GM21367 (cell line): Measurements from ENCODE around the gene ANTKMT.
"Not testable (repeated sequence)": the region's sequence is repeated elsewhere in the genome, so short reads cannot be mapped to it uniquely, and the experiment has no call there.

Experiments used
- ATAC-seq: cut with Tn5 transposase; IDR thresholded peaks from one replicate; pipeline ENCODE4 v1.9.1; 2021; ENCODE audit not compliant: unreplicated experiment

ANTKMT gene

GRCh38 chr16:712740-713250, 8.2 kb upstream of the ANTKMT start:
- not testable (repeated sequence) for ATAC-seq

GRCh38 chr16:714079-714478, 6.9 kb upstream of the ANTKMT start:
- no peak for ATAC-seq

GRCh38 chr16:714558-715476, 6.1 kb upstream of the ANTKMT start, which contains the start of gene METRN:
Gene METRN (plus strand): TSS chr16:715118. CDS start chr16:715290, 172 bp downstream.
- ATAC-seq, result peak; percentile 56

GRCh38 chr16:715477-716199, 5.3 kb upstream of the ANTKMT start:
- no peak for ATAC-seq

- no peak for ATAC-seq
Observed at GRCh38 chr16:716200-716568, 4.8 kb upstream of the ANTKMT start.

- no peak for ATAC-seq
Observed at GRCh38 chr16:716768-717325, 4.1 kb upstream of the ANTKMT start.

GRCh38 chr16:717450-718245, 3.3 kb upstream of the ANTKMT start:
- ATAC-seq, result no peak

- no peak for ATAC-seq
Observed at GRCh38 chr16:718389-718788, 2.6 kb upstream of the ANTKMT start.

- no peak for ATAC-seq
Observed at GRCh38 chr16:718922-719321, 2.0 kb upstream of the ANTKMT start.

- ATAC-seq, result no peak
Observed at GRCh38 chr16:719815-720446, 1.0 kb upstream of the ANTKMT start.

GRCh38 chr16:720447-720989, 428 bp upstream of the ANTKMT start:
- ATAC-seq, result peak; percentile 8

GRCh38 chr16:721765-722540, 1.0 kb downstream of the ANTKMT start:
- no peak for ATAC-seq

- no peak for ATAC-seq
Observed at GRCh38 chr16:722835-723633, 2.1 kb downstream of the ANTKMT start.

GRCh38 chr16:723695-724094, 2.7 kb downstream of the ANTKMT start:
- ATAC-seq, result no peak

GRCh38 chr16:724188-725040, 3.5 kb downstream of the ANTKMT start:
- ATAC-seq, result no peak

- ATAC-seq, result no peak
Observed at GRCh38 chr16:725041-725376, 4.1 kb downstream of the ANTKMT start.

- no peak for ATAC-seq
Observed at GRCh38 chr16:725463-726187, 4.7 kb downstream of the ANTKMT start.
